GF-D8 (cell line): ENCODE measurements around the gene UBAP2.

Source experiments
- DNase-seq: peaks from one replicate; lab custom pipeline; 2025; lab: John Stamatoyannopoulos, UW

UBAP2 gene

GRCh38 chr9:33923079-33923478 lies 125.6 kb downstream of the UBAP2 start:
- no peak for DNase-seq

- no peak for DNase-seq
Measured at GRCh38 chr9:33921967-33922895, 126.5 kb downstream of the UBAP2 start.

- no peak for DNase-seq
Measured at GRCh38 chr9:33919276-33919897, 129.3 kb downstream of the UBAP2 start.

- DNase-seq: no peak
Measured at GRCh38 chr9:33917036-33917435, 131.7 kb downstream of the UBAP2 start.

GRCh38 chr9:33914887-33915628 lies 133.6 kb downstream of the UBAP2 start:
- no peak for DNase-seq

GRCh38 chr9:33913541-33913940 lies 135.1 kb downstream of the UBAP2 start:
- no peak for DNase-seq

- no peak for DNase-seq
Measured at GRCh38 chr9:33908749-33909148, 139.9 kb downstream of the UBAP2 start.

- DNase-seq: no peak
Measured at GRCh38 chr9:33908114-33908513, 140.6 kb downstream of the UBAP2 start.

GRCh38 chr9:33907347-33907746 lies 141.3 kb downstream of the UBAP2 start:
- no peak for DNase-seq

- no peak for DNase-seq
Measured at GRCh38 chr9:33906769-33907168, 141.9 kb downstream of the UBAP2 start.

GRCh38 chr9:33905137-33905536 lies 143.6 kb downstream of the UBAP2 start:
- DNase-seq: no peak

GRCh38 chr9:33903157-33903780 lies 145.4 kb downstream of the UBAP2 start:
- DNase-seq: no peak

GRCh38 chr9:33894316-33894715 lies 154.4 kb downstream of the UBAP2 start:
- no peak for DNase-seq

- no peak for DNase-seq
Measured at GRCh38 chr9:33893861-33894260, 154.8 kb downstream of the UBAP2 start.

- DNase-seq: no peak
Measured at GRCh38 chr9:33885948-33886347, 162.7 kb downstream of the UBAP2 start.

GRCh38 chr9:33884856-33885701 lies 163.6 kb downstream of the UBAP2 start:
- no peak for DNase-seq

- DNase-seq: no peak
Measured at GRCh38 chr9:33881635-33882034, 167.1 kb downstream of the UBAP2 start.

GRCh38 chr9:33880211-33881089 lies 168.2 kb downstream of the UBAP2 start:
- no peak for DNase-seq

GRCh38 chr9:33878691-33879366 lies 169.9 kb downstream of the UBAP2 start:
- DNase-seq: no peak
